DND-41 (cell line): ENCODE measurements around the gene STMND1.

ENCODE experiments used
- ATAC-seq: fragments of 200-7000 bp; cut with Tn5 transposase; 3 replicates; pipeline ENCODE4 v1.9.1; 2021; ENCODE audit warnings: low read depth; ENCODE audit not compliant: insufficient read depth
- DNase-seq: peaks from one replicate; pipeline ENCODE4 v3.0.0-alpha.2; 2020
- H2AFZ ChIP-seq: 2 replicates; pipeline ENCODE4 v1.6.0; 2012; ENCODE audit warnings: low read depth, low read length
- H3K27ac ChIP-seq: 2 replicates; pipeline ENCODE4 v1.5.1; 2012; ENCODE audit warnings: low read length, inconsistent platforms
- H3K27me3 ChIP-seq: fragments of 200-600 bp; sonication (generic); 2 replicates; pipeline ENCODE4 v1.6.0; 2012; ENCODE audit warnings: low read length, mild to moderate bottlenecking, inconsistent platforms; ENCODE audit not compliant: insufficient read depth, poor library complexity
- H3K36me3 ChIP-seq: 2 replicates; pipeline ENCODE4 v1.5.1; 2012; ENCODE audit warnings: low read length, inconsistent platforms; ENCODE audit not compliant: insufficient read depth
- H3K4me1 ChIP-seq: 2 replicates; pipeline ENCODE4 v1.5.1; 2012; ENCODE audit warnings: mild to moderate bottlenecking, low read length; ENCODE audit not compliant: insufficient read depth
- H3K4me2 ChIP-seq: 2 replicates; pipeline ENCODE4 v1.6.0; 2012; ENCODE audit warnings: mild to moderate bottlenecking, moderate library complexity, low read length, inconsistent platforms; ENCODE audit not compliant: insufficient read depth
- H3K4me3 ChIP-seq, 2 experiments: fragments of 200-600 bp in 1 of 2; shearing (Covaris generic) in 1 of 2; 2 replicates each; pipeline ENCODE4 v1.5.1; 2012 to 2016; ENCODE audit warnings: inconsistent platforms in 2 of 2, low read length in 2 of 2, mild to moderate bottlenecking in 2 of 2, low read depth in 1 of 2, moderate library complexity in 1 of 2
- H3K79me2 ChIP-seq: 2 replicates; pipeline ENCODE4 v1.6.0; 2012; ENCODE audit warnings: low read length, inconsistent platforms; ENCODE audit not compliant: insufficient read depth
- H3K9ac ChIP-seq: 2 replicates; pipeline ENCODE4 v1.6.0; 2012; ENCODE audit warnings: low read depth, mild to moderate bottlenecking, inconsistent platforms, low read length, moderate library complexity
- H3K9me3 ChIP-seq: 2 replicates; pipeline ENCODE4 v1.5.1; 2012; ENCODE audit warnings: low read length, moderate library complexity, mild to moderate bottlenecking, inconsistent platforms; ENCODE audit not compliant: insufficient read depth, severe bottlenecking
- H4K20me1 ChIP-seq: 2 replicates; pipeline ENCODE4 v1.6.0; 2012; ENCODE audit warnings: low read length; ENCODE audit not compliant: insufficient read depth
- EZH2 ChIP-seq: IDR thresholded peaks from 3 replicates; pipeline ENCODE4 v1.6.1; 2012; ENCODE audit warnings: borderline replicate concordance, low read depth, mild to moderate bottlenecking, moderate library complexity, low read length, inconsistent platforms; ENCODE audit not compliant: severe bottlenecking
- TF ChIP-seq, protein P1 (sequence below): IDR thresholded peaks from 2 replicates; pipeline ENCODE4 v1.5.1; 2012; ENCODE audit warnings: borderline replicate concordance, low read length, moderate library complexity, mild to moderate bottlenecking; ENCODE audit not compliant: poor library complexity, severe bottlenecking; ENCODE audit errors: extremely low read depth

The STMND1 gene

DNA sequence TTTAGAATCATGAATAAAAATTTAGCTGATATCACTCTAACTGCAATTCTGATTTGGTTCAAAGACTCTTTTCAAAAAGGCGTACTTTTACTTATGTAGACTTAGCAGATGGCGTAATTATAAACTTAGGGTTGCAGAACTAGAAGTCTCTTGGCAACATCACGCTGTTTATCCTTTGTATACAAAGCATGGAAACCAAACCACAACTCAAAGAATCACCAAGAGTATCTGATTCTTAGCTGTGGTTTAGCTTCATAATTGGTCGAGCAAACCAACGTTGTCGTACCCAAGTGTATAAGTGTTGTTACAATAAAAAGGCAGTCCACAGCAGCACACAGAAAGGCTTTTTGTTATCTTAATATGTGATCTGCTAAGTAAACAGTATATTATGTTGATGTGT lies 18.2 kb downstream of the STMND1 start:
- no peak overlapping the region for H2AFZ ChIP-seq
- DNase-seq (no peak), ATAC-seq (no peak)
- no peaks in the 10 kb centered on the region for H3K4me1 ChIP-seq
- TF ChIP-seq, protein P1, sequence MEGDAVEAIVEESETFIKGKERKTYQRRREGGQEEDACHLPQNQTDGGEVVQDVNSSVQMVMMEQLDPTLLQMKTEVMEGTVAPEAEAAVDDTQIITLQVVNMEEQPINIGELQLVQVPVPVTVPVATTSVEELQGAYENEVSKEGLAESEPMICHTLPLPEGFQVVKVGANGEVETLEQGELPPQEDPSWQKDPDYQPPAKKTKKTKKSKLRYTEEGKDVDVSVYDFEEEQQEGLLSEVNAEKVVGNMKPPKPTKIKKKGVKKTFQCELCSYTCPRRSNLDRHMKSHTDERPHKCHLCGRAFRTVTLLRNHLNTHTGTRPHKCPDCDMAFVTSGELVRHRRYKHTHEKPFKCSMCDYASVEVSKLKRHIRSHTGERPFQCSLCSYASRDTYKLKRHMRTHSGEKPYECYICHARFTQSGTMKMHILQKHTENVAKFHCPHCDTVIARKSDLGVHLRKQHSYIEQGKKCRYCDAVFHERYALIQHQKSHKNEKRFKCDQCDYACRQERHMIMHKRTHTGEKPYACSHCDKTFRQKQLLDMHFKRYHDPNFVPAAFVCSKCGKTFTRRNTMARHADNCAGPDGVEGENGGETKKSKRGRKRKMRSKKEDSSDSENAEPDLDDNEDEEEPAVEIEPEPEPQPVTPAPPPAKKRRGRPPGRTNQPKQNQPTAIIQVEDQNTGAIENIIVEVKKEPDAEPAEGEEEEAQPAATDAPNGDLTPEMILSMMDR = no peak
- no peak for TF ChIP-seq EZH2
- H3K79me2 ChIP-seq = no peaks in the 10 kb centered on the region
- H3K27me3 ChIP-seq = no peaks in the 10 kb centered on the region
- H3K9me3 ChIP-seq = no peaks in the 10 kb centered on the region
- H3K9ac ChIP-seq = no peak overlapping the region
- H3K4me3 ChIP-seq = no peak overlapping the region
- H4K20me1 ChIP-seq = no peaks in the 10 kb centered on the region
- H3K27ac ChIP-seq = no peak overlapping the region
- H3K4me2 ChIP-seq = no peak overlapping the region
- H3K36me3 ChIP-seq = no peaks in the 10 kb centered on the region

DNA sequence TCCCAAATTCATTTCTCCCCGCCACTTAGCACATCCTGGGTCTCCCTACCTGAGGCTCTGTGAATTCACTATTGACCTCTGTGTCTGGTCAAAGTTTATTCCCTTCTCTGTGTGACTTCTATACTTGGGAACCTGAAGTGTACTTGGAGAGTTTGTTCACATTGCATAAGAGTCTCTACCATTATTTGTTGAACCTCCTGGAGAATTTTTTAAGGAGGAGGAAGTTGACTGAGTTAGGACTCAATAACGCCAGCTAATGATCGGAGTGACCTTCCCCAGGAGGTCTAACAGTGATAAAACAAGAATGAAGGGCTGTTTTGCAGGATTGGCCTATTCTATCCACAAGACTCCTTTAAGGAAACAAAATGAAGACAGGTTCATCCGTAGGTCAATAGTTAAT lies 23.6 kb downstream of the STMND1 start:
- Histone ChIP-seq H3K4me2 (no peak overlapping the region), H4K20me1 (no peaks in the 10 kb centered on the region), H3K27me3 (no peaks in the 10 kb centered on the region), H3K9ac (no peak overlapping the region), H3K79me2 (no peaks in the 10 kb centered on the region), H3K9me3 (no peaks in the 10 kb centered on the region), H3K27ac (no peak overlapping the region), H3K4me3 (no peak overlapping the region), H3K36me3 (no peaks in the 10 kb centered on the region), H2AFZ (no peak overlapping the region), H3K4me1 (no peaks in the 10 kb centered on the region)
- DNase-seq (no peak), ATAC-seq (no peak)
- TF ChIP-seq, protein P1 = no peak
- no peak for TF ChIP-seq EZH2

DNA sequence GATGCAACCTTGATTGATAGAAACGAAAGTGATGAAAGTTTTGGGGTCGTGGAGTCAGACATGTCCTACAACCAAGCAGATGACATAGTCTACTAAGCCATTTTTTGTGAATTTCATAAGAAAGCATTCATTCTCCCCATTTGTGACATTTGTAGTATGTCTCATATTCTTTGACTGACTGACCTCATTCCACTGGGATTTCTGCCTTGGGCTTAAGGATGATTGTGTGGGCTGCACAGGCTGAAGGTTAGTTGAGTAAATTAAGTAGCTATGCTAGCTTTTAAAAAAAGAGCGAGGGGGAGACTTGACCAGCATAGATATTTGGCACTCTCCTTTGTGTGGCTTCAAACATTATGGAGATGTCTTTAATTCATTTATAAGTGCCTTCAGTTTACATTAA lies 28.9 kb downstream of the STMND1 start:
- TF ChIP-seq, protein P1 = no peak
- no peak for TF ChIP-seq EZH2
- DNase-seq (no peak), ATAC-seq (no peak)
- Histone ChIP-seq H3K9me3 (no peaks in the 10 kb centered on the region), H3K4me2 (no peak overlapping the region), H4K20me1 (no peaks in the 10 kb centered on the region), H3K79me2 (no peaks in the 10 kb centered on the region), H2AFZ (no peak overlapping the region), H3K9ac (no peak overlapping the region), H3K4me3 (no peak overlapping the region), H3K36me3 (no peaks in the 10 kb centered on the region), H3K4me1 (no peaks in the 10 kb centered on the region), H3K27me3 (no peaks in the 10 kb centered on the region), H3K27ac (no peak overlapping the region)

DNA sequence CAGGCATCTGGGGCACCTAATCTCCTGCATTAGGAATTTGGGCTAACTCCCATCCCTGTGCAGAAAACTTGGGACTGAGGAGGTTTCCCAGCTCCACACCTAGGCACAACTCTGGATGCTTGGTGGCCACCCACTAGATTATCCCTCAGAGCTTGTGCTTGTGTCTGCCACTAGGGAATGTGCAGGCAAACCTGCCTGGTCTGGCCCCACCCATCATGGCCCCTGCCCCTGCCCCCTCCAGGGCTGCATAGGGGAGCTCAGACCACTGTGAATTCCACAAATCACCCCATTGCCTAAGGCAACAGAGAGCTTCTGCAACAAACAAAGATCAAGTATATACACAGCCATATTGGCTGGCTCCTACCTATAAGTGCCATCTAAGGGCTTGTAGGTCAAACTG lies 31.1 kb downstream of the STMND1 start:
- TF ChIP-seq EZH2 = no peak
- TF ChIP-seq, protein P1 = no peak
- H3K27ac ChIP-seq = no peak overlapping the region
- H3K9me3 ChIP-seq = no peaks in the 10 kb centered on the region
- H3K79me2 ChIP-seq = no peaks in the 10 kb centered on the region
- no peak overlapping the region for H3K4me2 ChIP-seq
- H2AFZ ChIP-seq = no peak overlapping the region
- no peaks in the 10 kb centered on the region for H3K27me3 ChIP-seq
- no peak overlapping the region for H3K9ac ChIP-seq
- H3K4me3 ChIP-seq = no peak overlapping the region
- no peaks in the 10 kb centered on the region for H3K36me3 ChIP-seq
- H3K4me1 ChIP-seq = no peaks in the 10 kb centered on the region
- no peak for DNase-seq
- H4K20me1 ChIP-seq = no peaks in the 10 kb centered on the region
- ATAC-seq = no peak
